ENCODE data around the gene HS1BP3.

DNA sequence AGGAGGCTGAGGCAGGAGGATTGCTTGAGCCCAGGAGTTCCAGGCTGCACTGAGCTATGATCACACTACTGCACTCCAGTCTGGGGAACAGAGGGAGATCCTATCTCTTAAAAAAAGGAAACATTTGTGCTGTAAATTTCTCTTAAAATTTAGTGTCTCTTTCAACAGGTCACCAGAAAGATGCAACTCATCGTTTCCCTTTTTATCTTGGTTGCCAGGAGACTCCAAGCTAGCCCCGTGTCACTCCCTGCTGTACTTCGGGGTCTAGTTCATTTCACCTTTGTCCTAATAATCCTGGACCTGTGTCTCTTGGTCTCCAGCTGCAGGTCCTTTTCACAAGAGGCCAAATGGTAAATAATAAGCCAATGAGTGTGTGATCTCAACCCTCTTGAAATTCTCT, 7.1 kb downstream of the HS1BP3 start:
- TF ChIP-seq CBX8 (IDR thresholded peaks at IDR 0.05), result no peak
- TF ChIP-seq CTCF (IDR thresholded peaks at IDR 0.05), result no peak
- no peak for TF ChIP-seq POLR2A (IDR thresholded peaks at IDR 0.05; ENCODE audit: low read length)
- no peak for TF ChIP-seq TP53 (CRISPR knock-in tag; IDR thresholded peaks at IDR 0.05)
- no peak for TF ChIP-seq JUNB (IDR thresholded peaks at IDR 0.05)
- no peak for TF ChIP-seq NFE2L2 (conservative IDR thresholded peaks at IDR 0.05; ENCODE audit: low read length)
- TF ChIP-seq ZFP36 (IDR thresholded peaks at IDR 0.05; ENCODE audit: borderline replicate concordance, partially characterized antibody), result no peak
- TF ChIP-seq SREBF2 (IDR thresholded peaks at IDR 0.05), result no peak
- TF ChIP-seq MAX (IDR thresholded peaks at IDR 0.05), result no peak
- no peak for TF ChIP-seq RAD21 (conservative IDR thresholded peaks at IDR 0.05 in 1 of 2, IDR thresholded peaks at IDR 0.05 in 1 of 2)

All from A549 (cell line).